NCI-H510A (cell line): Measurements from ENCODE around the gene PDSS2.

Experiments
- DNase-seq: peaks from one replicate; lab custom pipeline; 2025; lab: John Stamatoyannopoulos, UW

PDSS2 gene

DNA sequence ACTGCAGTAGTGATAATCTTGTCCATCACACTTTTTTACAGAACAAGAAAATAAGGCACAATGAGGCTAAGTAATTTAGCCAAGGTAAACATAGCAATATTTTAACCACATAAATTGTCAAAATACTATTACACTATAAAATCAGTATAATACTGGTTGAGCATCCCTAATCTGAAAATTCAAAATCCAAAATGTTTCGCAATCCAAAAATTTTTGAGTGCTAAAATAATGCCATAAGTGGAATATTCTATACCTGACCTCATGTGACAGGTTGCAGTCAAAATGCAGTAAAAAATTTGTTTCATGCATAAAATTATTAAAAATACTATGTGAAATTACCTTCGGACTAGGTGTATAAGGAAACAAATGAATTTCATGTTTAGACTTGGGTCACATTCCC lies 101.5 kb downstream of the PDSS2 start:
- DNase-seq, result no peak

DNA sequence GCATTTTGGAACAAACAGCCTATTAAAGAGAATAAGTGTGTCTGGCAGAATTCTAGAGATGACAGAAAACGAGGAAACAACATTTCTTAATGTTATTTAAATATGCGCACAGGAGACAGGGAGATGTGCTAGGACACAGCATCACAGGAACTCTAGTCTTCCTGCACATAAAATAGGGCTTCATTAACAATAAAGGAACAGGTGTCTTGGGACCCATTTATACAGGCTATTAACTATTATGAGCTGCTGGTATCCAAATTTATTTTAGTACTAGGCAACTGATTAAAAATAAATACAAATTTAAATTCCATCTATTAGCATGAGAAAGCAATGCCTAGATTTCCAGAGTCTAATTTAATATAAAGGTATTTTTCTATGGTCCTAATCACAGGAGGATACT lies 102.3 kb downstream of the PDSS2 start:
- no peak for DNase-seq

DNA sequence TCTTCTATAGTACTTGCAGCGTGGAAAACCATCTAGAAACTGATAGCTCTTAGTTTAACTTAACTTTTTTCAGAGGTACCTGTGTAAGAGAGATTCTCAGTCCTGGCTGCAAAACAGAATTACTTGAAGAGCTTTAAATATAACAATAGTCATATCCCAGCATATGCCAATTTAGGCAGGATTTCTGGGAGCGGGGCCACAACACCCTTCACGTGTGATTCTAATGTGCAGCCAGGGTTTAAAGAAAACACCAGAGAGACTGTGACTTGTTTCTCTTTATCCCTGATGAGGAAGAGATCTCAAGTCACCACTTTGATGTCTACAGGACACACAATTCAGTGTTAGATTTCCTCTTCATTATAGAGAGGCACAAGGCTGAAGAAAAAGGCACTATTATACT lies 103.7 kb downstream of the PDSS2 start:
- DNase-seq, result no peak

DNA sequence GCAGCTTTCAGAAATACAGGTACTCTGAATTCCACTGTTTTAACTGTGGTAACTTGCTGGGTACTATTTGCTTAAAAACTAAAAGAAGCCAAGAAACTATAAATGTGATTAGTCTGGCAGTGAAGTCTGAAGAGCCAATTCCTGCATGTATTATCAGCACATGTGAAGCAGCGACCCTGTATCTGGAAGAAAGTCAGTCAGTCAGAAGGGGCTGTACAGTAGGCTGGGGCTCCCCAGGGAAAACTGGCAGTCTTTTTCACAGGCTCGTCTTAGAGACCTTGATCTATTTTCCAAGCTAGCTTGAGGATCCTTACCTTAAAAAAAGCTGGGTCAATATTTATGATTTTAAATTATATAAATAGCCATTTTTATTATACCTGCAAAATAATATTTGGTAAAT lies 104.9 kb downstream of the PDSS2 start:
- no peak for DNase-seq

DNA sequence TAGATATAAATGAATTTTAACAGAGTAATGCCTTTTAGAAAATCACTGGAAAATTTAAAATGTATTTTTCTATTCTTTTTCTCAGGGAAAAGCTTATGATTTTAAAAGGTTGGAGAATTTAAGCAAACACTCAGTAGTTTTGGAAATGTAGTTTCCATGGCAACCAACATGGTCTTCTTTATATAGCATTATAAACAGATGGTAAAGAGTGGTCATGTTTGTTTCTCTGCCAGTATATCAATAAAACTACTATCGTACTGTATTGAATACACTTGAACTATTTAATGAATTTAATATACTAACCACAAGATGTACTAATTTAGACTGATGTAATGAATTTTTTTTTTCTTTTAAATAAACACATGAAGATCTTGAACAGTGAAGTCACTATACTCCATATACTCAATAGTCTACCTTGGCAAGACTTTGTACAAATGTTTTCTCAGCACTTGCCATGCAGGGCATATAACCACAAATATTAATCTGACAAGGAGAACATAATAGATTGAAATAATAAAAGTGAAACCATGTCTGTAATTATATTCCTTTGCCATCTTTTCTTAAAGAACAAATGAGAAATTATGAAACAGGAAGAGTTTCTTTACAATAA lies 105.5 kb downstream of the PDSS2 start:
- DNase-seq, result no peak

DNA sequence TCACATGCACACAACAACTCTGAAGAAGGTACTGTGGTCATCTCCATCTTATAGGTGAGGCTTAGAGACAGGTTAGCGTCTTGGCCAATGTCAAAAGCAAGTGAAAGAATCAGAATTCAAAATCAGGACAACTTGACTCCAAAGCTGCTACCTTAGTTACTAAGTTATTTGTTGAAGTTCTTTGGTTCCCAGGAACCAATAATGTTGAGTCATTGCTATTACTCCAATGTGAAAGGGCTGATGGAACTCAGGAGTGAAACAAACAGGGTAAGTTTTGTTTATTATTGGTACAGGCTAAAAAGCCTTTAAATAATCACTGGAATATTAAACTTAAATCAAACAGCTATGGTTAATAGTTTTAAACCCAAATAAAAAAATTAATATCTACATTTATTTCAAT lies 111.1 kb downstream of the PDSS2 start:
- DNase-seq, result no peak

DNA sequence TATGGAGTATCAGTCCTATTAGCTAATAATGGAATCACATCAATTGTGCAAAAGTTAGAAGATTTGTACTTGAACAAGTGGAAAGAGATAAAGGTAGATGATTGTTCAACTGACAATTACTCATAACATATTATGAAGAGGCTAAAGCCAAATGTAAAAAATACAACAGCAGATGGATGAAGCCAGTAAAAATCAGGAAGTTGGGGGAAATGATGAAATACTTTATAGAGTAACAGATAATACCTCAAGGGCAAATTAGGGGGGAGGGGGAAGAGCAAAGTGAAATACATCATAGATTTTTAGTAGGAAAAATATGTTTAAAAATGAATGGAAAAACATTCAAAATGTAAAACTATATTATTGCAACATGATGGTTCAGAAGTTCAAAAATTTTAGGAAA lies 114.0 kb downstream of the PDSS2 start:
- no peak for DNase-seq

DNA sequence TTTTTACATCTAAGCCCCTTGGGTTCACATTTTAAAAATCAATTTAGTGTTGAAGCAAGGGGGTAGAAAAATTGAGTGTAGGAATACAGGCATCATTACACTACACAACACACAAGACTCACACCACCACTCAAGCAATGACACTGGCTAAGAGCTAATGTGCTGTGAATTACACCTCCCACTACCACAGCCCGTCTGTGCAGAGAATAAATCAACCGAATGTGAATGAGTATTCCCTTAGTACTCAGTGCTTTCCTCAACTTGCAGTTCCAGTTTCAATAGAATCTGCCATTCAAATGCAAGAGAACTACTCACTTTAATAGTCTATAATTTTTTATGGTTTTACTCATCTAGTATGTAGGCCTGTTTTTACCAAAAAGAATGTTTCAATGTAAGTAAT lies 114.4 kb downstream of the PDSS2 start:
- no peak for DNase-seq

DNA sequence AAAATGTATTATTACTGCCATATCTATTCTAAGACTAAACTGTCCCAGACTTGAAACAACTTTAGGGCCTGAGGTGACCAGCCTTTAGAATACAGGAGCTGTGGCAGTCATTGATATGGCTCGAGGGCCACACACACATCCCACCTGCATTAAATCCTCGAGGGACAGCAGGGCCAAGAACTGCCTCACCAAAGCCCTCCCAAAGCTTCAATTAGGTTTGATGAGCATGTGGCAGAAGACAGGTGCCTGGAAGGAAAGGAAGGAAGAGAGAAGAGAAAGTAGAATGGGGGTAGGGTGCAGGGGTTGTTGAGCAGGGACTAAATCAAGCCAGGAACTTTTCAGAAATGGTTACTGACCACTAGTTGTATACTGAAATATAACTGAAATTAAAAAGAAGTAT lies 115.0 kb downstream of the PDSS2 start:
- DNase-seq, result no peak

DNA sequence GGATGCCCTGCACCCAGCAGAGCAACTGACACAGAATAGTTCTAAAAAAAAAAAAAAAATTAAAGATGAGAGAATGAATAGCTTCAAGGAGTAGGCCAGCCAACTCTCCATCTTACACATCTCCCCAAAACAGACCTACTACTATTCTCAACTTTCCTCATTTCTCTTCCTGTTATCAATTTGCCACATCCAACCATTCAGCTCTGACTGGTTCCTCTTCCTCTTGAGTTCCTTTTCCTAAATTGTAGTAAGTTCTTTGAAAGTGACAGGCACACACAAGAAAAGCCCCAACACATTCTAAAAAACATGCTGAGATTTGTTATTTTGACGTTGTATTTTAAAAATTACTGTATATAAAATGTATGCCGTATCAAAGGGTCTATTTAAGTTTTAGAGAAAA lies 117.2 kb downstream of the PDSS2 start:
- no peak for DNase-seq

DNA sequence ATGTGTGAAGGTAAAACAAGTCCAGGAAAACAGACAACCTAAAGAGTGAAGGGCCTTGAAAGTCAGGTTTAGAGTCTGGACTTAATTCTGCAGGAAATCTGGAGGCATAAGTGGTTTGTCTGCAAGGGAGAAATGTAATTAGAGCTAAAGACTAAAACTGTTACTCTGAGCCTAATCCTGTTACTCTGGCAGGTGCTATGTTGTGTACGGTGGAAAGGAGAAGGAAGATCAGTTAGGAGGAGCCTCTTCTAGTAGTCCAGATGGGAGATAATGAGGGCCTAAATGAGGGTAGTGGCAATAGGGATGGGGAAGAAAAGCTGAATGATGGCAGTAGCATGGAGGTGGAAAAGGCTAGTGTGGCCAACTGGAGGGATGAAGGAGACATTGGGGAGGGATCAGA lies 118.5 kb downstream of the PDSS2 start:
- DNase-seq, result no peak

DNA sequence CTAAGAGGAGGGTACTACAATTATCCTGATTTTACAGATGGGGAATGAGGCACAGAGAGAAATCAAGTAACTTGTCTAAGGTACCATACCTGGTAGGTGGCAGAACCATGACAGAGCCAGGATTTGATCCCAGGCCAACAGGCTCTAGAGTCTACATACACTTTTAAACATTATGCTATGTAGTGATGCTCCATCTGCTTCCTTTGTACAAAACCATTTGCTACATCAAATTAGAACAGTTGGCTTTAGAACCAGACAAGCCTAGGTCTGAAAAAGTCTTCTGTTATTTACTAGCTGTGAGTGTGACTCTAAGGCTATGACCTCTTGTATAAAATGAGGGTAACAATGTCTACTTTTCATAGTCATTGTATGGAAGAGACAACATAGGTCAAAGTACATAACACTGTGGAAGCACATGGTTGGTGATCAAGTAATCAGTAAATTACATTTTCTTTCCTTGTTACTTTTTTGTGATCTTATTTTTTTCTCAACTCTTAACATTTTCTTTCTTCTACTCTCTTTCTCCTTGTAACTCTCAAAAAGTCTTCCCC lies 122.1 kb downstream of the PDSS2 start:
- DNase-seq, result no peak

DNA sequence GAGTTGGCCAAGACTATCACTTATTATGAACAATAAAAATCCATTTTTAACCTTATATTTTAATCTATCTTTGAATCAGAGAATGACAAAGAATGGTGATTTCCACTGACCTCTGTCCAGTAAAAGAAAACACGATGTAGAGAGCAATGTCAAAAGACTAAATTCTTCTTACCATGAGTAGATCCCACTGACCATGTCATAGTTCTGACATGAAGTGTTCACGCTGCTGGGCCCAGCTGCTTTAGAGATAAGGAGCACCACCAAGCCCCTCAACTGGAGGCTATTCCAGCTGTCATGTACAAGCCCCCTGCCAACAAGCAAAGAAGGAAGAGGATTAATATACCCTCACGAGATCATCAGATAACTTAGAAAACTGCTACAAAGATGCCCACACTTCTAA lies 125.3 kb downstream of the PDSS2 start:
- DNase-seq, result no peak

DNA sequence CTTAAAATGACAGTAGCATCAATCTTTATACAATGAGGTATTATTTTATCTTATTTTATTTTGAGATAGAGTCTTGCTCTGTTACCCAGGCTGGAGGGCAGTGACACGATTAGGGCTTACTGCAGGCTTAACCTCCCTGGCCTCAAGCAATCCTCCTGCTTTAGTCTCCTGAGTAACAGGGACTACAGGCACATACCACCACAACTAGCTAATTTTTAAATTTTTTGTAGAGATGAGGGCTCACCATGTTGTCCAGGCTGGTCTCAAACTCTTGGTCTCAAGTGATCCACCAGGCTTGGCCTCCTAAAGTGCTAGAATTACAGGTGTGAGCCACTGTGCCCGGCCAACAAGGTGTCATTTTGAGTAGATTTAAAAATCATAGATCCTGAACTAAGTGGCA lies 125.9 kb downstream of the PDSS2 start:
- no peak for DNase-seq

DNA sequence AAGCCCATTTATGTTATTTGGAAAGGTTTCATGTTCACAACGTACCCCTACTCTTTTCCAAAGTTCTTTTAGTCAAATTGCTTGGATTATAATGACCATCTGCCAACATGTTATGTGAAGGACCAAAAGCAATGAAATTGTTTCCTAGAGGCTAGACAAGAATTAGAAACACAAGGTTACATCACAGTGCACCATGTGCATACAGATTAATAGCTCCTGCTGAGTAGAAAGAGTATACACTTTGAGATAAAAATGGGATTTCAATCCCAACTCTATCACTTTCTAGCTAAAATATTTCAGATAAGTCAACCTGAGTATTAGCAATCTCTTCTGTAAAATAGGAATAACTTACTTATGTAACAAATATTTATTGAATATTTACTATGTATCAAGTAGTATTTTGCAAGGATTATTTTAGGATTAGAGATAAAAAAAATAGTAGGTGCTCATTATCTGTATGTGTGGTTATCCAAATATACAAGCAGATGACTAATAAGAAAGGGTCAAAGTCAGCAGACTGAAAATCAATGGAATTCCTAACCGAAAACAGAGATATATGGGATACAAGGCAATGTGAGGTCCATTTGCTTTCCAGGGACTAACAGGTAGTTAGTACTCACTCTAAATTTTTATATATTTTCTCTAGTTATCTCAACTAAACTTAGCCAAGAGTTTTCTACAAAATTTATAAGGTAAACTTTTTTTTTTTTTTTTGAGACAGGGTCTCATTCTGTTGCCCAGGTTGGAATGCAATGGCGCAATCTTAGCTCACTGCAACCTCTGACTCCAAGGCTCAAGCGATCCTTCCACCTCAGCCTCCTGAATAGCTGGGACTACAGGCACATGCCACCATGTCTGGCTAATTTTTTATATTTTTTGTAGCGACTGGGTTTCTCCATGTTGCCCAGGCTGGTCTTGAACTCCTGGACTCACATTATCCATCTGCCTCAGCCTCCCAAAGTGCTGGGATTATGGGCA lies 127.7 kb downstream of the PDSS2 start:
- DNase-seq, result no peak

DNA sequence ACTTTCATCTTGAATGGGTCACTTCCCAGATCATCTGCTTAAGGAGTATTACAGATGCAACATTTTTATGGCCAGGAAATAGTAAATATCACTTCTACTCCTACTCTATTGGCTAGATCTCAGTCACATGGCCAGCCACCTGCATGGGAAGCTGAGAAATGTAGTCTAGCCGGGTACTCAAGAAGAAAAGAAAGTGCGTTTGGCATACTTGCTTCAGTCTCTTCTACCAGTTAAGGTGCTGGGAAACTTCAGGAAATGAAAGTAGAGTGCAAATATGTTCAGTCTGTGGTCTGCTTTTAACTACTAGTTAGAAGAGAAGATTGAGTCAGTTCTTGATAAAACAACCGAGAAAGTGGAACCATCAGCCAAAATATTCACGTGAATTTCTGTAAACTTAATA lies 129.2 kb downstream of the PDSS2 start:
- DNase-seq, result no peak

DNA sequence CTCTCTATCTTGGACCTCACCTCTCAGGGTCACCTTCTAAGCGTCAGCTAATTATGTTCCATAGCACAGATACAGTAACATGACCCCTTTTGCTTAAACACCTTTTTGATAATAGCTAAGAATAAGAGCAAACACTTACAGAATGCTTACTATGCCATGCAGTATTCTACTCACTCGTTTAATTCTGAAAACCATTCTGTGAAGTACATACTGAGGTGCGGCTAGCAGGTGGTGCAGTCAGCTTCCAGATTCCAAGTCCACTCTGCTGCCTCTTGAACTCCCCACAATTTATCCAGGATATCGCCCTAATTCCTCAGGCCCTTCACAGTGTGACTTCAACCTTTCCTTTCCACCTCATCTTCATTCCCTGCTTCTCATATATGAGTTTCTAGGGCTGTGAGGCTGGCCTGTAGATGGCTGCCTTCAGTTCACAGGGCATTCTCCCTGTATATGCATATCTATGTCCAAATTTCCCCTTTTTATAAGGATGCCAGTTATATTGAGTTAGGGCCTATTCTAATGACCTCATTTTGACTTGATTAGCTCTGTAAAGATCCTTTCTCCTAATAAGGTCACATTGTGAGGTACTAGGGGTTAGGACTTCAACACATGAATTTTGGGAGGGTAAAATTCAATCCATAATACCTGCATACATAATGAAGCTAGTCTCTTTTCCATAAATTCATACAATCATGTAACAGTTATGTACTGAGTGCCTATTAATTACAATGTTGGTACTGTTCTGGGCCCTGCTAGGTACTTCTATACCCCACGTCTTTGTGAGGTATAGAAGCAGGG lies 130.1 kb downstream of the PDSS2 start:
- no peak for DNase-seq

DNA sequence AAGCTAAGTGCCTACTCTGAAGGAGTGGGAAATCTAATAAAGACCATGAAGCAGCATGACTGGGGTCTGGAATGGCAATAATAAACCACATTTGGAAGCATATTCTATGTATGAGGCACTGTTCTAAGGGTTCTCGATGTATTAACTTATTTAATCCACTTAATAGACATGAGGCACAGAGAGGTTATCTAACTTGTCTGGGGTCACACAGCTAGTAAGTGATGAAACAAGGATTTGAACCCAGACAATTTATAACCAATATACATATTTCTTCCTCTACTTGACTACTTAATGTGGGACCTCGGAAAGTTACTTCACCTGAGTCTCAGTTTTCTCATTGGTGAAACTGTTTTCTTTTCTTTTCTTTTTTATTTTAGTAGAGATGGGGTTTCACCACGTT lies 131.3 kb downstream of the PDSS2 start:
- no peak for DNase-seq

DNA sequence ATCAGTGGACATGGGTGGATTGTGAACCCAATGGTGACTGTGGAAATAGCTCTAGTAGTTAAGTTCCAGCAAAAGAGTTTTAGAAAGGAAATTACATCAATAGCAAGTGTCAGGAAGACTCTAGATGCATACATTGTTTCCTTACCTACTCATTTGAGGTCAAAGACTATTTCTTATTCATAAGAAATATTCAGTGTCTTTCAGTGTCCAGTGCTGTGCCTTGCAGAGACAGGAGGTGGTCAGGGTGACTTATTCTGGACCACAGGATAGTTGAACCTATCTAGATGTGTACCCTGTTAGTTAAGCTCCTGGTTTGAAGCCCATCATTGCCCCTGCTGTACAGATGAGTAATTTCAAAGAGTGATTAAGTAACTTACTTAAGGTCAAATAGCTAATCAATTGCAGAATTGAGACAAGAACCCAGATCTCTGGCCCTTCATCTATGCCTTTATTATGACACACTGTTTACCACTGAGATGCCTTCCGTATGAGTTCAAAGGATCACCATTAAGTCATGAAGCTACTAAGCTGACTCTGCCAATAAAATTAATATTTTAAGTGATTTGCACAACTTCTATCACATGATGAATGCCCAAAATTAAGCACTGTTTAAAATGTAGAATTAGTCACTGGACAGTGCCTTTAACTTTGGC lies 136.1 kb downstream of the PDSS2 start:
- no peak for DNase-seq

DNA sequence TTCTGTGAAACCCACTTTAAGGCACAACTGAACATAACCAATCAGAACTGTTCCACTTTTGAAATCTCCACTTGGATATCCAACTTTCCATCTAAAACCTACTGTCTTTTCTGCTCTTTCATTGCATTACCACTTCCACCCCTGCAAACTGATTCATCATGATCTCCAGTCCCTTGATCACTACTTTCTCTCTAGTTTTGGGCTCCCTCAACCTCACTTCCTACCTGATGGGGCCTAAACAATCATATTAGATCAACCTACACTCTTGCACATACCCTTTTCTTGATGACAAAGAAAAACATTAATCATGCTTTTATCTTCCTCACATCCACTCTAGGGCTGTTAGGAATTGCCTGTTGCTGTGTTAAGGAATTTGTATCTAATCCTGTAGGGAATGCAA lies 137.6 kb downstream of the PDSS2 start:
- no peak for DNase-seq

DNA sequence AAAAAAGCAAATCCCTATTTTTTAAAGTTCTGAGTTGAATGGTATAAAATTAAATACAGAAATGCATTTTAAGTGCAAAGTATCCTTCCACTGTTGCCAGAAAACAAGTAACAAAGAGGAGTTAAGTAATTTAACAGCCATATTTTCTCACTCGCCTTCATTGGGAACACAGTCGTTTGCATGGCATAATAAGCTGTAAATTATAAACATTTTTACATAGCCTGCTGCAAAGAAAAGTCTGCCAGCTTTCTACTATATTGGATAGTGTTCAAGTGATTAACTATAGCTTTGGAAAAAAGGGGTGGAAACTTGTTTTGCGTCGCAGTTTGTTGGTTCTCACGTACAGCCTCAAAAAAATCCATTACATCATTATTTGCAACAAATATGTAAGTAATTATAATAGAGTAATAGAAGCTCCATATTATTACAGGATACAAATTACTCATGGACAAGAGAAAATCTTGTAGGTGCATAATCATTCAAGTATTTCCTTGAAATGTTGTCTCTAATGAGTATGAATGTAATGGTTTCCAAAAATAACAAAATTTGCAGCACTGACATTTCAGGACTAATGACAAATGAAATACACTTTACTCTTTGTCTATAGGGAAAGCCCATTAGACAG lies 139.3 kb downstream of the PDSS2 start:
- DNase-seq, result no peak
